ENCODE measurements around the gene EPN2. TPM values are rescaled to one million over a fixed set of nuclear protein-coding genes. Genes with fewer than 3 reads are reported as not detected.

The EPN2 gene
- total RNA-seq, 1 experiment from 2014 or later: 113 TPM

DNA sequence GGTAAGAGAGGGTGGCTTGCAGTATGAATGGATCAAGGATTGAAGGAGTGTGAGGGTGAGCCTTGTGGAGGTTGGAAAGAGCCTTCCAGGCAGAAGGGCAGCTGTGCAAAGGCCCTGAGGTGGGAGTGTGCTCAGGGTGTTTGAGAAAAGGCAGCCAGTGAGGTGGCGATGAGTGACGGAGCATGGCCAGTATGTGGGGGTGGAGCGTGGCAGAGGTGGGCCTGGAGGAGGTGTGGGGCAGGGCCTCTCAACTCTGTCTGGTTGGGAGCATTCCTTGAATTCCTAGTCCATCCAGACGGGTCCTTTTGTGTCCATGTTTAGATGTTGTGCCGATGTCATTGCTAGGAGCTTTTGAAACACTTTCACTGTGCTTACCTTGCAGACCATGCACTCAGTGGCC lies 51.3 kb downstream of the EPN2 start:
- no peaks in the 10 kb centered on the region for H3K4me1 ChIP-seq (replicated peaks; ENCODE audit: insufficient read depth)
- no peak overlapping the region for H2AFZ ChIP-seq
- H4K20me1 ChIP-seq (ENCODE audit: insufficient read depth): peaks cover 26% of the 10 kb centered on the region
- TF ChIP-seq, protein P1, sequence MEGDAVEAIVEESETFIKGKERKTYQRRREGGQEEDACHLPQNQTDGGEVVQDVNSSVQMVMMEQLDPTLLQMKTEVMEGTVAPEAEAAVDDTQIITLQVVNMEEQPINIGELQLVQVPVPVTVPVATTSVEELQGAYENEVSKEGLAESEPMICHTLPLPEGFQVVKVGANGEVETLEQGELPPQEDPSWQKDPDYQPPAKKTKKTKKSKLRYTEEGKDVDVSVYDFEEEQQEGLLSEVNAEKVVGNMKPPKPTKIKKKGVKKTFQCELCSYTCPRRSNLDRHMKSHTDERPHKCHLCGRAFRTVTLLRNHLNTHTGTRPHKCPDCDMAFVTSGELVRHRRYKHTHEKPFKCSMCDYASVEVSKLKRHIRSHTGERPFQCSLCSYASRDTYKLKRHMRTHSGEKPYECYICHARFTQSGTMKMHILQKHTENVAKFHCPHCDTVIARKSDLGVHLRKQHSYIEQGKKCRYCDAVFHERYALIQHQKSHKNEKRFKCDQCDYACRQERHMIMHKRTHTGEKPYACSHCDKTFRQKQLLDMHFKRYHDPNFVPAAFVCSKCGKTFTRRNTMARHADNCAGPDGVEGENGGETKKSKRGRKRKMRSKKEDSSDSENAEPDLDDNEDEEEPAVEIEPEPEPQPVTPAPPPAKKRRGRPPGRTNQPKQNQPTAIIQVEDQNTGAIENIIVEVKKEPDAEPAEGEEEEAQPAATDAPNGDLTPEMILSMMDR (conservative IDR thresholded peaks at IDR 0.05): no peak
- POLR2A ChIA-PET (ENCODE audit: unreplicated experiment): no interaction called here
- intact Hi-C loops (cut with micrococcal nuclease; ENCODE audit: unreplicated experiment): no loop called here
- H3K4me3 ChIP-seq: no peak overlapping the region
- BruUV-seq (replicated peaks): no TSS peak
- no peaks in the 10 kb centered on the region for H3K9me3 ChIP-seq (ENCODE audit: insufficient read depth, low read depth)
- CTCF ChIA-PET: no interaction called here
- no peaks in the 10 kb centered on the region for H3K27me3 ChIP-seq (ENCODE audit: insufficient read depth, low read depth)
- H3K27ac ChIP-seq: no peak overlapping the region
- DNase-seq: peak in 1 of 2 experiments; percentile 18
- no peaks in the 10 kb centered on the region for H3K9me2 ChIP-seq (ENCODE audit: insufficient read depth)
- no peaks in the 10 kb centered on the region for H3K36me3 ChIP-seq (ENCODE audit: low read depth)
- H3K4me2 ChIP-seq: no peak overlapping the region
- H3F3A ChIP-seq (ENCODE audit: insufficient read depth, low read depth): 0 out of 2 replicates have a peak, but pooled peaks cover 8% of the 10 kb centered on the region
- no peaks in the 10 kb centered on the region for H3K79me2 ChIP-seq (ENCODE audit: low read depth)

DNA sequence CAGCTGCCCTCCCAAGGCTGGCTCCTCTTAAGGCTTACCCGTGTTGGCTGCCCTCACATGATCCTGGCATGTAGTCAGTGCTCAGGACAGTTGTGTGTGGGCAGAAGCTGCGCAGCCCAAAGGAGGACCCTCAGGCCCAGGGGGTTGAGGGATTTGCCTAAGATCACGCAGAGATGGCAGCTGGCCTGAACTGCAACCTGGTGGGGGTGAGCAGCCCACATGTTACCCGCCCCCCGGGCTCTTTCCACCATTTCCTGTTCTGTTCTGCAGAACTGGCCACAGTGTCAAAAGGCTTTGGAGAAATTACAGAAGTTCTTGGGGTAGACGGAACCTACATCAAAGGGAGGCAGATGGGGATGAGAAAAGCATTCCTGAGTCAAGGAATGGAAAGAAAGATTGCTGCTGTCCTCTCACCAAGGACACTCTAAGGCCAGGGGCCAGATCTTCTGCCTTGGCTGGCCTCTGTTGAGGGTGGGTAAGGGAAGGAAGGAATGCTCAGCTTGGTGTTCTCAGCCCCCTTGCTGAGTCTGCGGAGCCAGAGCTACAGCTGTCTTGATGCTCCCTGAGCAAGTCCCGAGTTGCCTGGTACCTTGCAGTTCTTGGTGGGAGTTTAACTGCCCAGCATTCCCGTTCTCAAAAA lies 53.0 kb downstream of the EPN2 start:
- Histone ChIP-seq H3K4me2 (no peak overlapping the region), H3F3A (ENCODE audit: insufficient read depth, low read depth) (peaks cover 16% of the 10 kb centered on the region; the same call in 1 of the 2 replicates), H3K79me2 (ENCODE audit: low read depth) (no peaks in the 10 kb centered on the region), H3K9me3 (ENCODE audit: insufficient read depth, low read depth) (no peaks in the 10 kb centered on the region), H3K27me3 (ENCODE audit: insufficient read depth, low read depth) (no peaks in the 10 kb centered on the region), H2AFZ (no peak overlapping the region), H3K27ac (no peak overlapping the region), H3K4me1 (replicated peaks; ENCODE audit: insufficient read depth) (no peaks in the 10 kb centered on the region), H3K4me3 (no peak overlapping the region), H3K36me3 (ENCODE audit: low read depth) (no peaks in the 10 kb centered on the region), H3K9me2 (ENCODE audit: insufficient read depth) (no peaks in the 10 kb centered on the region), H4K20me1 (ENCODE audit: insufficient read depth) (peaks cover 28% of the 10 kb centered on the region)
- TF ChIP-seq, protein P1 (conservative IDR thresholded peaks at IDR 0.05): no peak
- no peak for TF ChIP-seq EZH2 (IDR thresholded peaks at IDR 0.05; ENCODE audit: low read depth)
- BruUV-seq (replicated peaks): no TSS peak
- intact Hi-C loops (cut with micrococcal nuclease; ENCODE audit: unreplicated experiment): no loop called here
- ChIA-PET POLR2A (ENCODE audit: unreplicated experiment) (no interaction called here), CTCF (no interaction called here)
- no peak for DNase-seq

DNA sequence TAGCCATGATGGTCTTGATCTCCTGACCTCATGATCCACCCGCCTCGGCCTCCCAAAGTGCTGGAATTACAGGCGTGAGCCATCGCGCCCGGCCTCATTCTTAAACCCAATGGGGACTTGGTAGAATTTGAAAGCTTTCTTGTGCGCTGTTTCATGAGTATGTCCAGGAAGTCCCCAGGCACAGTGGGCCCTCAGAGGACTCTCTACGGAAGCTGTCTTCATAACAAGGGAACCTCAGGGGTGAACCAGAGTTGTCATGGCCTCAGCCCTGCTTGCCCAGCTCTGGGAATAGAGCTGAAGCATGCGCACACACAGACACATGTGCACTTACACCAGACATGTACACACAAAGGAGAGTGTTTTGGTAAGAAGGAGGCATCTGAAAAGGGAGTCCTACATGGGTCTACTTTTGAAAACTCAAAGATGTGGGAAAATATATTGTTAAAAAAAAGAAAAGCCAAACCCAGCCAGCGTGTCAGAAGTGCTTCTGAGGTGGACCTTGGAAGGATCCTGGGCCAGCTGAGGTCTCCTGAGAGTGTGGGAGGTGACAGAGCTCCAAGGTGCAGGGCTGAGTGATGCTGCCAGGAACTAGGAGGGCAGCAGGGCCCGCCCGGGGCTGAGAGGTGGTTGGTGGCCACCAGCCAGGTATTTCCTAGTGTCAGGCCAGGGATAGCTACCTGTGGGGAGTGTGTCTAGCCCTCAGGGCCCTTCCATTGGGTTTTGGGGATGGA lies 54.6 kb downstream of the EPN2 start:
- intact Hi-C loops (cut with micrococcal nuclease; ENCODE audit: unreplicated experiment): no loop called here
- ChIA-PET POLR2A (ENCODE audit: unreplicated experiment) (interaction anchor here (0.6 kb wide), 1 partner anchor 18 kb away, joined by 4 read pairs; no protein-coding TSS in a partner anchor), CTCF (no interaction called here)
- Histone ChIP-seq H3K4me2 (no peak overlapping the region), H3K79me2 (ENCODE audit: low read depth) (no peaks in the 10 kb centered on the region), H2AFZ (no peak overlapping the region), H4K20me1 (ENCODE audit: insufficient read depth) (peaks cover 29% of the 10 kb centered on the region), H3K36me3 (ENCODE audit: low read depth) (no peaks in the 10 kb centered on the region), H3K9me2 (ENCODE audit: insufficient read depth) (no peaks in the 10 kb centered on the region), H3K9me3 (ENCODE audit: insufficient read depth, low read depth) (no peaks in the 10 kb centered on the region), H3K4me1 (replicated peaks; ENCODE audit: insufficient read depth) (no peaks in the 10 kb centered on the region), H3K27ac (no peak overlapping the region), H3F3A (ENCODE audit: insufficient read depth, low read depth) (peaks cover 16% of the 10 kb centered on the region; the same call in 1 of the 2 replicates), H3K4me3 (no peak overlapping the region), H3K27me3 (ENCODE audit: insufficient read depth, low read depth) (no peaks in the 10 kb centered on the region)
- no peak for DNase-seq
- no TSS peak for BruUV-seq (replicated peaks)
- TF ChIP-seq EZH2 (IDR thresholded peaks at IDR 0.05; ENCODE audit: low read depth): no peak
- TF ChIP-seq, protein P1 (conservative IDR thresholded peaks at IDR 0.05): no peak

All from PC-9 (cell line).